Transverse colon (tissue), 4 donors: ENCODE results near the gene CEACAM18. TPM values are rescaled to one million over a fixed set of nuclear protein-coding genes. Genes with fewer than 3 reads are reported as not detected.

Experiments
- DNase-seq: peaks from one replicate; pipeline ENCODE4 v3.0.0-alpha.2; 2019
- H3K27ac ChIP-seq, 4 donors: fragments of 200-600 bp; sonication (generic); 2 replicates each; pipeline ENCODE4 v1.5.1; 2016 to 2018; ENCODE audit warnings: inconsistent platforms in 4 of 4
- H3K27me3 ChIP-seq: fragments of 200-600 bp; sonication (generic); 2 replicates; pipeline ENCODE4 v1.5.1; 2017; ENCODE audit warnings: inconsistent platforms
- H3K36me3 ChIP-seq, 4 donors: fragments of 200-600 bp; sonication (generic); 2 replicates each; pipeline ENCODE4 v1.5.1; 2017 to 2019; ENCODE audit warnings: inconsistent platforms in 4 of 4
- H3K4me1 ChIP-seq, 4 donors: fragments of 200-600 bp; sonication (generic); 2 replicates each; pipeline ENCODE4 v1.5.1; 2017 to 2020; ENCODE audit warnings: inconsistent platforms in 4 of 4
- H3K4me3 ChIP-seq, 4 donors: fragments of 200-600 bp; sonication (generic); 1 replicate in 1 of 4; 2 replicates in 3 of 4; pipeline versions ENCODE4 v1.5.1 to v1.6.1; 2017 to 2019; ENCODE audit warnings: inconsistent platforms in 4 of 4
- H3K9me3 ChIP-seq, 2 donors: fragments of 200-600 bp; sonication (generic); 2 replicates each; pipeline ENCODE4 v1.5.1; 2017 to 2019; ENCODE audit warnings: inconsistent platforms in 2 of 2
- EP300 ChIP-seq: sonication (generic); formaldehyde crosslinking; IDR thresholded peaks from one replicate; pipeline ENCODE4 v1.6.1; 2017; ENCODE audit warnings: antibody characterized with exemption, low read depth
- POLR2A ChIP-seq: fragments of 450-650 bp; IDR thresholded peaks from one replicate; pipeline ENCODE4 v1.6.1; 2016; ENCODE audit warnings: antibody characterized with exemption, mild to moderate bottlenecking, moderate library complexity
- POLR2AphosphoS5 ChIP-seq, 3 donors: sonication (generic); formaldehyde crosslinking; IDR thresholded peaks; one replicate each; pipeline ENCODE4 v1.6.1; 2016; ENCODE audit warnings: antibody characterized with exemption in 3 of 3
- WGBS, 2 donors: methylation state at CpG; one replicate each; pipeline ENCODE4 v1.1.5; 2018; ENCODE audit warnings: low coverage in 1 of 2; 5-methylcytosine and 5-hydroxymethylcytosine counted together
- in situ Hi-C, 4 donors: fragments of 200-750 bp; cut with MboI; loops; one replicate each; pipeline versions ENCODE4 v1.15.0 to v1.15.1; 2017; ENCODE audit warnings: low sequenced_read_pairs in 3 of 4, low pct_ligation_motif_present in 1 of 4, low pct_unique_long_range_greater_than_20kb in 1 of 4
- intact Hi-C: fragments of 100-400 bp; cut with DNase I; formaldehyde crosslinking; loops from one replicate; pipeline ENCODE4 v1.15.1; 2023; ENCODE audit warnings: low total_unique reads
- total RNA-seq, 4 donors: library from RNA; depleted of rRNA; stranded (reverse); fragments of >200 nt; gene quantifications; one replicate each; pipeline ENCODE4 v1.1.0, GENCODE V29; 2016
- TF ChIP-seq, protein P1 (sequence below), 5 experiments: fragments of 200-600 bp in 3 of 5; fragments of 450-650 bp in 2 of 5; sonication (generic) in 3 of 5; IDR thresholded peaks; 1 replicate in 2 of 5; 2 replicates in 3 of 5; pipeline ENCODE4 v1.5.1; 2016 to 2017; ENCODE audit warnings: antibody characterized with exemption in 5 of 5, inconsistent platforms in 3 of 5, mild to moderate bottlenecking in 2 of 5, moderate library complexity in 1 of 5

The CEACAM18 gene
- total RNA-seq, 4 donors from 2014 or later: not detected

DNA sequence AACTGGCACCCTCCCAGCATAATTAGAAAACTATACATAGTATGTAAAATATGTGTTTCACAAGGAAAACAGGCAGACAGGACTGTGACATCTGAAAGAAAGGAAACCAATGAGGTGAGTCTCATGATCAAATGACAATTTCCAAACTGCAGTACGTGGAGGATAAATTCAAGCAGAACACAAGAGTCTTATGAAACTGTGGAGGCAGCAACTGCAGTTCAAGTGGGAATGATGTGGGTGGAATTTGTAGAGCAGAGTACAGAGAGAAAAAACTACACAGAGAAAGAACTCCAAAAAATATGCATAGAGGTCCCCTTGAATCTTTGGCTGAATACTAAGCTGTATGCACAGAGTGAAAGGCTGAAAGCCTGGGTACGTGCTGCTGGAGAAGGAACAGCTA, 43.4 kb downstream of the CEACAM18 start:
- 36 to 66% methylated on average over 2 of the region's 2 CpGs for WGBS, 2 donors
- TF ChIP-seq POLR2AphosphoS5 (IDR thresholded peaks at IDR 0.05) (no peak), POLR2A (no peak), EP300 (no peak)
- TF ChIP-seq, protein P1, sequence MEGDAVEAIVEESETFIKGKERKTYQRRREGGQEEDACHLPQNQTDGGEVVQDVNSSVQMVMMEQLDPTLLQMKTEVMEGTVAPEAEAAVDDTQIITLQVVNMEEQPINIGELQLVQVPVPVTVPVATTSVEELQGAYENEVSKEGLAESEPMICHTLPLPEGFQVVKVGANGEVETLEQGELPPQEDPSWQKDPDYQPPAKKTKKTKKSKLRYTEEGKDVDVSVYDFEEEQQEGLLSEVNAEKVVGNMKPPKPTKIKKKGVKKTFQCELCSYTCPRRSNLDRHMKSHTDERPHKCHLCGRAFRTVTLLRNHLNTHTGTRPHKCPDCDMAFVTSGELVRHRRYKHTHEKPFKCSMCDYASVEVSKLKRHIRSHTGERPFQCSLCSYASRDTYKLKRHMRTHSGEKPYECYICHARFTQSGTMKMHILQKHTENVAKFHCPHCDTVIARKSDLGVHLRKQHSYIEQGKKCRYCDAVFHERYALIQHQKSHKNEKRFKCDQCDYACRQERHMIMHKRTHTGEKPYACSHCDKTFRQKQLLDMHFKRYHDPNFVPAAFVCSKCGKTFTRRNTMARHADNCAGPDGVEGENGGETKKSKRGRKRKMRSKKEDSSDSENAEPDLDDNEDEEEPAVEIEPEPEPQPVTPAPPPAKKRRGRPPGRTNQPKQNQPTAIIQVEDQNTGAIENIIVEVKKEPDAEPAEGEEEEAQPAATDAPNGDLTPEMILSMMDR (IDR thresholded peaks at IDR 0.05): no peak

DNA sequence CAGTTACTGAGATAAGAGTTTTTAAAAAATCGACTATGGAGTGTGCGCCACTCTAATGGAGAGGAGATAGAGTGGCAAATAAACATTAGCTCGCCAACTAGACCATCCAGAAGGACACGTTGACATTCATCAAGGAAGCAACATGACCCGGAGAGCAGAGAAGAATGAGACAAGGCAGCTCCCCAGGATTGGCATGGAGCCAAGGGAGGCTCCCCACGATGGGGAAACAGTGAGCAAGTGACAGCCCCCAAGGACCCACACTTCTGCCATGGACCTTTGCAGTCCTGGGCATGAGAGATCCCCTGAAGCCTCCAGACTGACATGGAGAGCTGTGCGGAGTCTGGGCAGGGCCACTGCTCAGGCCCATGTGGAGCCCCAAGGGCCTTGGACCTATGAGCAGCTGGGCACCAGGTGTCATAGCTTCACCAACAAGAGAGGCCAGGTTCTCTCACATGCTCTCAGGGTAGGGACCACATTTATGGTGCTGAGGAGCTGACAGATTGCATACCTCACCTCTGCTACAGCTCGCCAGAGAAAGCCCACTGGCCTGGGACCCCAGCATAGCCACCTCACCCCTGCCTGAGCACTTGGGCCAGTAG, 46.4 kb downstream of the CEACAM18 start:
- no peak for DNase-seq
- 61 to 73% methylated on average over 4 to 7 of the region's 8 CpGs for WGBS, 2 donors
- in situ Hi-C loops: no loop called here
- intact Hi-C loops: no loop called here
- no peaks in the 10 kb centered on the region for H3K4me1 ChIP-seq
- no peak overlapping the region for H3K4me3 ChIP-seq
- no peak for TF ChIP-seq POLR2A
- no peak overlapping the region for H3K27ac ChIP-seq
- H3K27me3 ChIP-seq: no peaks in the 10 kb centered on the region
- no peaks in the 10 kb centered on the region for H3K9me3 ChIP-seq
- H3K36me3 ChIP-seq: no peaks in the 10 kb centered on the region

More for the DNA sequence above, 43.4 kb downstream of the CEACAM18 start:
- no peaks in the 10 kb centered on the region for H3K36me3 ChIP-seq
- H3K4me3 ChIP-seq: no peak overlapping the region
- H3K4me1 ChIP-seq: no peaks in the 10 kb centered on the region
- DNase-seq: no peak
- H3K27ac ChIP-seq: no peak overlapping the region
- H3K9me3 ChIP-seq: no peaks in the 10 kb centered on the region
- H3K27me3 ChIP-seq: no peaks in the 10 kb centered on the region
- in situ Hi-C loops: no loop called here
- intact Hi-C loops: no loop called here

DNA sequence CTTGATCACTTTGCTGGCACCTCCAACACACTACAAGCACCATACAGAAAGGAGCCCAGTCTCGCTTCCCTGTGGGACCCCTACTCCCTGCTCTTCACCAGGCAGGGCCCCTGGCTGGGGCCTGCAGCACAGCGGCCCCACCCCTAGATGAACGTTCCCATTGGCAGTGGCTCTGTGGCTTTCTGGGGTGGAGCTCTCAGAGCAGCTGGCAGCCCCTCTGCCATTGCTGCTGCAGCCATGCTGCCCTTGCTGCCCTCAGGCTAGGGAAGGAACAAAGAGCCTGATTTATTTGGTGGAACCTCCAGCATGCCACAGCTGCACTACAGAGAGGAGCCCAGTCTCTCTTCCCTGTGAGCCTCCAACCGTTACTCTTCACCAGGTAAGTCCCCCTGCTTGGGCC, 47.3 kb downstream of the CEACAM18 start:
- Histone ChIP-seq H3K9me3 (no peaks in the 10 kb centered on the region), H3K36me3 (no peaks in the 10 kb centered on the region), H3K4me3 (no peak overlapping the region), H3K27me3 (no peaks in the 10 kb centered on the region), H3K4me1 (no peaks in the 10 kb centered on the region), H3K27ac (no peak overlapping the region)
- DNase-seq: no peak
- 45% methylated on average over 4 of the region's 4 CpGs; no CpG with 5 or more reads in 1 of the 2 donors for WGBS, 2 donors
- in situ Hi-C loops: no loop called here
- no peak for TF ChIP-seq EP300
- no peak for TF ChIP-seq POLR2AphosphoS5 (IDR thresholded peaks at IDR 0.05)
- TF ChIP-seq, protein P1 (IDR thresholded peaks at IDR 0.05): no peak
- TF ChIP-seq POLR2A: no peak
- intact Hi-C loops: no loop called here

DNA sequence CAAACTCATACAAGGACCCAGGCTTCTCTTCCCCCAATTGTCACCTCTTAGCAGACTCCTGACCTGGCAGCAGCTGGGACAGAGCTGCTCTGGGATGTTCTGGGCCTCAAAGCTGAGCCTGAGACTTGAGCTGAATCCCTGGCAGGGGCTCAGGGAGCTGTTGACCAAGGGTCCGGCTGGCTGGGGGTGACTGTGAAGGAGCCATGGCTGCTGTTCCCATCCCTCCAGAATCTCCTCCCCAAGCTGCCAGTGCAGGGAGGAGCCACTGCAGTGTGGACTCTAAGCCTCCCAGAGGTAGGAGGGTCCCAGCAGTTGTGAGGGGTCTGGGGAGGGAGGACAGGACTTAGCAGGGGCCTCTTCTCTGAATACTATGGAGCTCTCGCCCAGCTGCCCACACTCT, 51.0 kb downstream of the CEACAM18 start:
- in situ Hi-C loops (no loop called here), intact Hi-C loops (no loop called here)
- WGBS, 2 donors: 83% methylated on average over 2 of the region's 2 CpGs; no CpG with 5 or more reads in 1 of the 2 donors
- no peak for DNase-seq
- Histone ChIP-seq H3K9me3 (no peaks in the 10 kb centered on the region), H3K36me3 (no peaks in the 10 kb centered on the region), H3K27ac (no peak overlapping the region), H3K4me1 (no peaks in the 10 kb centered on the region), H3K4me3 (no peak overlapping the region), H3K27me3 (peaks cover 10% of the 10 kb centered on the region)
- TF ChIP-seq POLR2A (no peak), POLR2AphosphoS5 (IDR thresholded peaks at IDR 0.05) (no peak), EP300 (no peak)
- TF ChIP-seq, protein P1 (IDR thresholded peaks at IDR 0.05): no peak

DNA sequence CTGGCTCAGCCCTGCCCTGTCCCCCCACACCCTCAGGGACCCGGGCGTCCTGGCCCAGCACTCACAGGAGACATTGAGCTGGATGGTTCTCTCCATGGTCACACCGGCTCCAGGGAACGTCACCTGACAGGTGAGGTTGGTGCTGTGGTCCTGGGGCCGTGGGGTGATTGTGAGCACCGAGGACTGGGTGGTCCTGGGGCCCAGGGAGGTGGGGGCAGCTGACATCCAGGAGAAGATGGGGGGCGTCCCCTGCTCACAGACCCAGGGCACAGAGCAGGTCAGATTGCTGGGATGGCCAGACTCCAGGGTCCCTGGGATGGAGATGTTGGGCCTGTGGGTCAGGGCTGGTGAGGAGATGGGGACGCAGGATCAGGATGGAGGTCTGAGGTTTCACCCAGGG, 52.3 kb downstream of the CEACAM18 start:
- Histone ChIP-seq H3K36me3 (no peaks in the 10 kb centered on the region), H3K4me1 (no peaks in the 10 kb centered on the region), H3K27ac (no peak overlapping the region), H3K9me3 (no peaks in the 10 kb centered on the region), H3K4me3 (no peak overlapping the region), H3K27me3 (peaks cover 10% of the 10 kb centered on the region)
- WGBS, 2 donors: 62% methylated on average over 8 of the region's 8 CpGs; no CpG with 5 or more reads in 1 of the 2 donors
- TF ChIP-seq EP300 (no peak), POLR2A (no peak), POLR2AphosphoS5 (IDR thresholded peaks at IDR 0.05) (no peak)
- TF ChIP-seq, protein P1 (IDR thresholded peaks at IDR 0.05): no peak
- in situ Hi-C loops (no loop called here), intact Hi-C loops (no loop called here)
- no peak for DNase-seq
